Cardiac fibroblast (primary cell): ENCODE measurements around the gene ZNRD2.

ENCODE experiments used
- DNase-seq, 2 donors: peaks; one replicate each; pipeline versions ENCODE4 v3.0.0 to v3.0.0-alpha.2; 2010; ENCODE audit warnings: low read depth in 2 of 2
- H3K4me3 ChIP-seq, 2 donors: replicated peaks in 1 of 2; 1 replicate in 1 of 2; 2 replicates in 1 of 2; pipeline ENCODE4 v1.5.1; 2011; ENCODE audit warnings: low read depth in 2 of 2, low read length in 2 of 2, mild to moderate bottlenecking in 2 of 2, moderate library complexity in 1 of 2
- TF ChIP-seq, protein P1 (sequence below): IDR thresholded peaks from one replicate; pipeline ENCODE4 v1.5.1; 2011; ENCODE audit warnings: low read depth, mild to moderate bottlenecking, low read length, inconsistent platforms

The ZNRD2 gene

DNA sequence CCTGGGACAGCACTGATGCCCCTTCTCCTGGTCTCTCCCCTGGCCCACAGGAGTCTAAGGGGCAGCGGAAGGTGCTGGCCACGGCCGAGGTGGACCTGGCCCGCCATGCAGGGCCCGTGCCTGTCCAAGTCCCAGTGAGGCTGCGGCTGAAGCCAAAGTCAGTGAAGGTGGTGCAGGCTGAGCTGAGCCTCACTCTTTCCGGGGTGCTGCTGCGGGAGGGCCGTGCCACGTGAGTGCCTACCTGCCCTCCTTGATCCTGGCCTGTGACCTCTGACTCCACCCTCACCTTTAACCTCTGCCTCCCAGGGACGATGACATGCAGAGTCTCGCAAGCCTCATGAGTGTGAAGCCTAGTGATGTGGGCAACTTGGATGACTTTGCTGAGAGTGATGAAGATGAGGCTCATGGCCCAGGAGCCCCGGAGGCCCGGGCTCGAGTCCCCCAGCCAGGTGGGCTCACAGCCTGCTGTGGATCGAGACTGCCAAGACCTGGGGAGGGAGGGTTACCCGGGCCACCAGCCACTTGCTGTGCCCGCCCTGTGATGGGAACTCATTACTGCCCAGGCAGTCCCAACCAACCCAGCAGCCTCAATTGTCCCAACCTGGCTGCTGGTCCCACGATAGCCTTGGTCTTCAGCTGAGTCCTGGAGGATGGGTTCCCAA lies 9.9 kb downstream of the ZNRD2 start:
- DNase-seq = no peak
- H3K4me3 ChIP-seq = no peak overlapping the region
- TF ChIP-seq, protein P1, sequence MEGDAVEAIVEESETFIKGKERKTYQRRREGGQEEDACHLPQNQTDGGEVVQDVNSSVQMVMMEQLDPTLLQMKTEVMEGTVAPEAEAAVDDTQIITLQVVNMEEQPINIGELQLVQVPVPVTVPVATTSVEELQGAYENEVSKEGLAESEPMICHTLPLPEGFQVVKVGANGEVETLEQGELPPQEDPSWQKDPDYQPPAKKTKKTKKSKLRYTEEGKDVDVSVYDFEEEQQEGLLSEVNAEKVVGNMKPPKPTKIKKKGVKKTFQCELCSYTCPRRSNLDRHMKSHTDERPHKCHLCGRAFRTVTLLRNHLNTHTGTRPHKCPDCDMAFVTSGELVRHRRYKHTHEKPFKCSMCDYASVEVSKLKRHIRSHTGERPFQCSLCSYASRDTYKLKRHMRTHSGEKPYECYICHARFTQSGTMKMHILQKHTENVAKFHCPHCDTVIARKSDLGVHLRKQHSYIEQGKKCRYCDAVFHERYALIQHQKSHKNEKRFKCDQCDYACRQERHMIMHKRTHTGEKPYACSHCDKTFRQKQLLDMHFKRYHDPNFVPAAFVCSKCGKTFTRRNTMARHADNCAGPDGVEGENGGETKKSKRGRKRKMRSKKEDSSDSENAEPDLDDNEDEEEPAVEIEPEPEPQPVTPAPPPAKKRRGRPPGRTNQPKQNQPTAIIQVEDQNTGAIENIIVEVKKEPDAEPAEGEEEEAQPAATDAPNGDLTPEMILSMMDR = no peak

DNA sequence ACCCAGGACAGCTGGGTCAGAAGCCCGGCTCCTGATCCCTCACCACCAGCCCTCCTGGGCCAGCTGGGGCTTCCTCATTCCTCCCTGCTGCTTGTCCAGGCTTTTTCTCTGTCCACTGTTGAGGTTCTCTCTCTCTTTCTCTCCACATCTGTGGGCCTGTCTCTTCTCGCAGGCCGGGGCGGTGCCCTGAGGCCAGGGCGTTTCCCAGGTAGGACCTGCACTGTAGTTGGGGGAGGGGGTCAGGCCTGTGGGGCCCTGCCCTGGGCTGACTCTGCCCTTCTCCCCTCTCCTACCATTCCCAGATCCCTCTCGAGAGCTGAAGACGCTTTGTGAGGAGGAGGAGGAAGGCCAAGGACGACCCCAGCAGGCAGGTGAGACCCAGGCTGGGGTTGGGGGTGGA lies 10.5 kb downstream of the ZNRD2 start:
- DNase-seq = no peak
- TF ChIP-seq, protein P1 = no peak

DNA sequence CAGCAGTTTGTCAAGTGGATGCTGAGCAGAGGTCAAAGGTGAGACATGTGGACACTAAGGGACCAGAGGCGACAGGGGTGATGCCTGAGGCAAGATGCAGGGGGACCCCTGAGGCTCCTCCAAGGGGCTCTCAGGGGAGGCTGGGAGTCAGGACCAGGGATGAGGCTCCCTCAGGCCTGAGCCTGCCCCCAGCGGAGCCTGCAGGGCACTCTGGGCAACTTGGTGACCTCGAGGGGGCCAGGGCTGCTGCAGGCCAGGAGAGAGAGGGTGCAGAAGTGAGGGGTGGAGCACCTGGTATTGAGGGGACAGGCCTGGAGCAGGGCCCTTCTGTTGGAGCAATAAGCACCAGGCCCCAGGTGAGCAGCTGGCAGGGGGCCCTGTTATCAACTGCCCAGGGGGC lies 11.7 kb downstream of the ZNRD2 start:
- TF ChIP-seq, protein P1 = no peak
- DNase-seq = no peak
- no peak overlapping the region for H3K4me3 ChIP-seq

More for the DNA sequence above, 10.5 kb downstream of the ZNRD2 start:
- H3K4me3 ChIP-seq = no peak overlapping the region

DNA sequence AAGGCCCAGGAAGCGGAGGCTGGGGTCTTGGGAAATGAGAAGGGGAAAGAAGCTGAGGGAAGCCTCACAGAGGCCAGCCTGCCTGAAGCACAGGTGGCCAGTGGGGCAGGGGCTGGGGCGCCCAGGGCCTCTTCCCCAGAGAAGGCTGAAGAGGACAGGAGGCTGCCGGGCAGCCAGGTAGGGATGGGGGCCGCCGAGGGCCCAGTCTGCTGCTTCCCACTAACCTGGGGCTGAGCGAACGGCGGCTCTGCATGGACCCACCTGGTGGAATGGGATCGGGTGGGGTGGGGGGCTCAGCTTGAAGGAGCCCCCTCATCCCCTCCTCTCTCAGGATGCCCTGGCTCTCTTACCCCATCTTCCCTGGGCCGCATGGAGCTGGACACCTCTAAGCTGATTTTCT lies 13.3 kb downstream of the ZNRD2 start:
- DNase-seq = no peak
- H3K4me3 ChIP-seq = no peak overlapping the region
- TF ChIP-seq, protein P1 = no peak

DNA sequence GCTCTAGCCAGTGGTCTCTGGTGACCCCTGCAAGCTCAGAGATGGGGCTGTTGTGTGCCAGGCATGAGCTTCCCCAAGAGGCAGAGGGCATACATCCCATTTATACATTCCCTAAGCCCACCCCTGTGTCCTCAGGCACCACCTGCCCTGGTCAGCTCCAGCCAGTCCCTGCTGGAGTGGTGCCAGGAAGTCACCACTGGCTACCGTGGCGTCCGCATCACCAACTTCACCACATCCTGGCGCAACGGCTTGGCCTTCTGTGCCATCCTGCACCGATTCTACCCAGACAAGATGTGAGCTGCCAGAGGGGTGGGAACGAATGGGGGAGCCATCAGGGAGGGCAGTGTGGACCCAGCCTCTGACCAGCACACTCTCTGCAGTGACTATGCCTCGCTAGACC lies 13.8 kb downstream of the ZNRD2 start:
- DNase-seq = no peak
- TF ChIP-seq, protein P1 = no peak
- no peak overlapping the region for H3K4me3 ChIP-seq

DNA sequence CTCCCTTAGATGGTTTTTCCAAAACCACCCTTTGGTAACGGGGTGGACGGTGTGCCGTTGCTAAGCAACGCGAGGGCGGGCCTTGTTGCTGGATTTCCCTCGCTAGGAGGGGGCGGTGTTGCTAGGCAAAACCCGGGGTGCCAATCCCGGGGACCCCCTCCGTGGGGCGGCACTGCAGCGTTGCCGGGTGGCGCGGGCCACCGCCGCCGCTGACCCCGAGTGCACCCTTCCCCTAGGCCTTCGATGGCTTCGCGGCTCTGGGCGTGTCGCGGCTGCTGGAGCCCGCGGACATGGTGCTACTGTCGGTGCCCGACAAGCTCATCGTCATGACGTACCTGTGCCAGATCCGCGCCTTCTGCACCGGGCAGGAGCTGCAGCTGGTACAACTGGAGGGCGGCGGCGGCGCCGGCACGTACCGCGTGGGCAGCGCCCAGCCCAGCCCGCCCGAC lies 14.5 kb downstream of the ZNRD2 start:
- TF ChIP-seq, protein P1 = no peak
- no peak for DNase-seq
- no peak overlapping the region for H3K4me3 ChIP-seq
